Measurements from ENCODE around the gene JAZF1.

Gene JAZF1

DNA sequence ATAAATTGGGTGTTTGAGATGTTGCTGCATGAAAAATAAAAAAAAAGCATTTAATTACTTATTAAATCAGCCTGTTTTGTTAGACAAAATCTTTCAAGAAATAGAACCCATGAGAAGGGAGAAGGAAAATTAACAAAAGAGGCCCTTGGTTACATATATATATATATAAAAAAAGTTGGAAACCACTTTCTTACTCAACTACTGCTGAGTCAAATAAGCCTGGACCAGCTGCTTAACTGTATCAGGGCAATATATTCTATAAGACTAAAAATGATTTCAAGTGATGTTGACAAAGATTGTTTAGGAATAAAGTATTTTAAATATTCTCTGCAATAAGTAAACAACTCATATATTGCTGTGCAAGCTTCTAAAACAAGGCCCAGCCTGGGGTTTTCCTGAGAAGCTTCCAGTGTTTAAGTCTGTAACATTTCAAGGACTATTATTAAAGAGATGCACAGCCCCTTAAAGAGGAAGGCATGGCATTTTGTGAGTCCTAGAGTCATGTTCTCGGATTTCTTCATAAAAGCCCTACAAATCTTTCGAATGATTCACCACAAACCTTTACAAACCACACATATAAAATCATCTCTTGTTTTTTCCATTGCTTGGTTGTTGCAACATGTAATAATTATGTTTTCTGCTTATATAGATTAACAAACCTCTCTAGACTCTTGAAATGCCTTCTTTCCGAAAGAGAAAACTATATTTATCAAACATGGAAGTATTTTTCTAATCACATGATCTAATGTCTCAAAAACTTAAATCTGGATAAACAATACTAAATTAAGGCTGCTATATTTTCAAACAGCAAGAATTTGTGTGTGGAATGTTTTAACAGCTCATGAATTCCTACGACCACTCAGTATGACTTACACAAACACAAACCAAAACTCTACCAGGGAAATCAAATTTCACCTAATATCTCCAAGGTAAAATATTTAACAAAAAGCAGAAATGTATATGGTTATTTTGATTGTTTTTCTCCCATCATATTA, 14.3 kb downstream of the JAZF1 start:
- no peak for DNase-seq (ENCODE audit: low spot score)

DNA sequence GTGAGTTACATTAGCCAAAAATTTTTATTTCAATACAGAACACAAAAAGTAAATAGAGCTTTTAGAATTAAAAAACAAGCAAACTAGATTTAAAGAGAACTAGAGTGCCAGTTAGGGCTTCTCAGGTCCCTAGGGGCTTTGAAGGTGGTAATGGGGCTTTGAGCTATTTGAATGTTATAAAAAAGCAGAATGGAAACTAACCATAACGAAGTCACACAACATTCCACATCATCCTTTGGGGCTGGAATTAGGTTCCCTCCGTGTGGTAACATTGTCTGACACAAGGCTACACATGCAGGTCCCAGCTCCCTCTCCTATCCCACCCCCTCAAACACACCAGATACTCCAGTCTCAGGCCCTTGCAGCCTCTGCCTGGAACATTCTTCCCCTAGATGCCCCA, 15.3 kb downstream of the JAZF1 start:
- DNase-seq (ENCODE audit: low spot score) = no peak

DNA sequence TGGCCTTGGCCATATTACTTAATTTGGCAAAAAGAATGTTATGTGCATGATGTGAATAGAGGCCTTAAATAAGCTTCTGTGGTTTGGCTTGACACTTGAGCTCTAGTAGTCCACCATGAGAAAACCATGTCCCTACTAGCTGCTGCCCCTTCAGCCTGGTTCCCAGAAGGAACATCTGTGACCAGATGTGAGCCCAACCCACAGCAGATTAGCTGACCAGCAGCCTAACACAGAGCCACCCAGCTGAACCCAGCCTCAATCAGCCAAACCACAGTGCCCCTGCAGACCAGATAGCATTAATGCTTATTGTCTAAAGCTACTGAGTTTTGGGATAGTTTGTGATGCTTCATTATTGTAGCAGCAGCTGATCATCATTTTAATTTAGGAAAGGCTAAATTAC, 16.6 kb downstream of the JAZF1 start:
- no peak for DNase-seq (ENCODE audit: low spot score)

DNA sequence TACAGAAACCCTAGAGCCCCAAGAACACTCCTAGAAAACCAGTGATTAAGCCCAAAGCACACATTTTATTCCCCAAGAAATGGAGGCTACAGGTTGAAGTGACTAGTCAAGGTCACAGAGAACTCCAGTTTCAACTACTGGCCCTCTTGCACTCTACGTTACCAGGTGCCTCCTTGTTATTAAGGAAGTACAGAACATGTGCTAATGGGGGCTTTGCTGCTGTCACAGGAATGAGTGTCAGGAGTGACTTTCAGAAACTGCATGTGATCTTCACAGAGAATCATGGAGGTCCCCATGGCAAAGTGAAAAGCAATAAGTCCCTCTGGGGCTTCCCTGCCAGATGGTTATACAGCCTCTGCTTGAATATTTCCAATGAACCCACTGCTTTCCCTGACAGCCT, 19.3 kb downstream of the JAZF1 start:
- DNase-seq (ENCODE audit: low spot score) = no peak

DNA sequence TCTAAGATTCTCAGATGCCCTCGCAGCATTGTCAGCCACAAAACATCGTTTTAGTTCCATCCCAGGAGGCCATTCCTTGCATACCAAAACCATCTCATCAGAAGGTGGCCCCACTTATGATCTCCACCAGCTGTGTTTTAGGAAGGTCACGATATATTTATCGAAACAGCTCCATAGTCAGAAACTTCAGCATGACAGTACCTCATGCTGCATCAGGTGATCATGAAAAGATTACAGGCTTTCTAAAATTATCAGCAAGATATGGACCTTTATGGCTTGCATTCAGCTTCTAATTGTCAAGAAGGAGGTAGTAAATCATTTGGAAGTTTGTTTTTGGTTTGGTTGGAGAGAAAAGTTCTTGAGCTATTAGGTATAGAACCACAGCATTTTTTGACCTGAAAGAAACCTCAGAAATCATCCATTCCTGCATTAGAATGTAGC, 20.0 kb downstream of the JAZF1 start:
- no peak for DNase-seq (ENCODE audit: low spot score)

DNA sequence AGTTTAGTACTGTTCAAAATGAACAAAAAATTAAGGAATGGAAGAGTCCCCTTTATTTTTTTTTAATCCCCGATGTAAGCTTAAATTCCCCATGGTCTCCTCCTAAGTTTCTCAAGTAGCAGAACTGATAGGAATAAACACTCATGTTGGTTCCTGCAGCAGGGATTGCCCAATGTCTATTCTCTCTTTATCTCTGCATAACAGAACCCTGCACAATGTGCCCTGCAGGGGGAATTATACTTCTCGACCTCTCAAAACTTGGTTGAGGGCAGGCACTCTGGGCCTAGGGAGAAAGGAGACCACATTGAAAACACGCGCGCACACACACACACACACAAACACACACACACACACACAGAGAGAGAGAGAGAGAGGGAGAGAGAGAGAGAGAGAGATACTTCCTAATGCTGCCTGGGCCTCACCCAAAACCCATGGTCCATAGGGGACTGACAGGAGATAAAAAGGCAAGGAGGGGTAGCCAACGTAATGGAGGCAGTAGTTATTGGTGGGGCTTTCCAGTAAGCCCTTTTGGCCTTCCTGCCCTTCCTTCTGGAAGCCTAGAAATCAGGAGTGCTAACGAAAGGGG, 22.7 kb downstream of the JAZF1 start:
- DNase-seq (ENCODE audit: low spot score) = peak; percentile 59

DNA sequence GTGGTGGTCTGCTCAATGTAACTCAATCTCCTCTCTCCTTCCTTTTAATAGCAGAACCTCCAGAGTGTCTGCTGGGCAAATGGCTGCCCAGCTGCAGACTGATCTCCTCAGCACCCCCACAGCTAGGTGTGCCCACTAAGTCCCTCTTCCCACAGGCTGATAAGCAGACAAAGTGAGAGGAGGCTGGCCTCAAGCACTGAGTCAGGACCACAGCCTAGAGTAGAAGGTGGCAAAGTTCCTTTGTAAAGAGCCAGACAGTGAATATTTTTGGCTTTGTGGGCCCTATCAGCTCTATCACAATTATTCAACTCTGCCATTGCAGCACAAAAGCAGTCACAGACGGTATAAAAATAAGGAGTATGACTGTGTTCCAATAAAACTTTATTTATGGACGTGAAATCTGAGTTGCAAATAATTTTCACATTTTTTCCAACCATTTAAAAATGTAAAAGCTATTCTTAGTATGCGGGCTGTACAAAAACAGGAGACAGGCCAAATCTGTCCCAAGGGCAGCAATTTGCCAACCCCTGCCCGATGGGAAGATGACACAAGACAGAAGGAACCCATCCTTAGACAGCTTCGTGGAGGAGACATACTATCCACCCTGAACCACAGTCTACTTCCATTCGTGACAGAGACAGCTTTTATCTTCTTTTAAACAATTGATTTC, 23.4 kb downstream of the JAZF1 start:
- no peak for DNase-seq (ENCODE audit: low spot score)

DNA sequence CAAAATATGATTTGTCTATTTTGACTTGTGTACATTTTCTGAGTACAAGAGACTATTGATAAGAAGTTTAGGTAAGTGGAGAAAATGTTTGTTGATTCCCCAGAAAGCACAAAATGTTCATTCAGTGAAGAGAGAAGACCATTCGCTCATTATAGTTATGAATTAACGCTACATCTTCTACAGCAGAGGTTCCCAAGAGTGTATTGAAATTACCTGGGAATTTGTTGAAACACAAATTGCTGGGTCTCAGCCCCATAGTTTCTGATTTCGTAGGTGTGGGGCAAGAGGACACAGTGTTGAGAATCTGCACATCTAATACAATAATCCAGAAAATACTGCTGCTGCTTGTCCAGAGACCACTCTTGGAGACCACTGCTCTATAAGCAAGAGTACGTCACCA, 24.2 kb downstream of the JAZF1 start:
- no peak for DNase-seq (ENCODE audit: low spot score)

DNA sequence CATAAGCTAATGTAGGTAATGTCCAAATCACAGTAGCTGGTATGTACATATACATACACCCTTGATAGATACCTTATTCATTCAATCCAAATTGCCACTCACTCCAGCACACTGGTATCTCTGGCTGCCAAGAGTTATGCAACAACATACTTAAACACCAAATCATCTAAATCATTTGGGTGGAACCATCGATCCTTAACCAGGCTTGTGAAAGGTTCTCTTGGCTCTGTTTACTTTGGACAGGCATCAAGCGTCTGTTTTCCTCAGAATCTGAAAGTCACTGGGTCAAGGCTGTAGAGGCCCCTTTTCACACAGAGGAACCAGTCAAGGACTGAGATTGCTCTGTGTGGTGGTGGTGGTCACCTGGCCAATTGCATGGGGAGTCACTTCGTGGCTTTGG, 24.6 kb downstream of the JAZF1 start:
- DNase-seq (ENCODE audit: low spot score) = no peak

DNA sequence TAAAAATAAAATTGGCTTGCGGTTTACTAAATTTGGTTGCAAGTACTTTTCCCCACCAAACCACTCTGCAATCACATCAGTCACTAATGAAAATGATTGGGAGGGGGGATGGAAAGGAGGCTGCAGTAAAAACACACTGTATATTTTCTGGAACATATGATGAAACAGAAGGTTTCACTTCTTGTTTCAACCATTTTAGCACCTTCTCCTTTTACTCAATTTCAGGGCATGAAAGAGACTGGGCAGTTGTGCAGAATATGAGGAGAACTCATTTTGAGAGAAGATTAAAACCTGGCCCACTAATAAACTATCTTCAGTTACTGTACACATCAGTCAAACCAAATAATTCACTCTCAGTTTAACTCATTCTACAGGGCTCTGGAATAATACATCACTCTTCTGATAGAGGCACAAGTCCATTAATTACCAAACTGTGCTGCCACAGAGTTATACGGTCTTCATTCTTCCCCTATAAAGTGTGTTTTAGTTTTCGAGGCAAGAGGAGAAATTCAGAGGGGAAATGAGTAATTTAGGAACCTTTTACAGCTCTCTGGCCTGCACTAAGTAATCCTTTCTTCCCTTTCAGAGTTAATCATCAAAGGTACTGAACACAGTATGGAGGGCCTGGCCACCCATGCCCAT, 25.5 kb downstream of the JAZF1 start:
- no peak for DNase-seq (ENCODE audit: low spot score)

DNA sequence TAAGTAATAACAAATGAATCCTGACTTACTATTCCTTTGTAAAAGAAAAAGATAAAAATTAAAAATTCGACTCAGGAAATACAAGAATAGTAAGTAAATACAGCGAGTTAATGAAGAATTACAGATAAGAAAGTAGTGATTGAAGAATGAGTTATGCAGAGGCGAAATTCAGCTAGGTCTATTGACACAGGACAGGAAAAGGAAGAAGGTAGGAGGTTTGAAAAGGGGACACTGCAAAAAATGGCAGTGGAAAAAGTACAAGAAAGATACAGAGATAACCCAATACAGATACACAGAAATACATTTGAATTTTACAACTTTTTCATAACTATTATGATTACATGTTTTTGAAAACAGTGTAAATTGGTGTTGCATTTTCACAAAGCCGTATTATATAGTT, 28.0 kb downstream of the JAZF1 start:
- DNase-seq (ENCODE audit: low spot score) = no peak

DNA sequence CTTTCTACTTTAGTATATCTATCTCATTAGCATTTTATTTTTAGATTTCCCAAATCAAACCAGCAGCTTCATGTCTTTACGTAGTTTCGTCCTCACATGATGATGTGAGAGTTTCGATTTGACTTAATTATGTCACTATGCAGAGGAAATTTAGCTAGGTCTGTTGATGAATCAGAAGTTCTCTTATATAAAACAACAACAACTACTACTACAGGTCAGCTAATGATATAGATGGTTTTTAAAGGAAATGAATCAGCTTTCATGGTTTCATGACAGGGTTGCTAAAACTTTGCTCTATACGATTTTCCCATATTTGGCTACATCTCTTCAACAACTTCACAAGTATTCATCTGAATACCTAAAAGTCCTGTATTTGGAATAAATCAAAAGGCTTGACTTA, 28.6 kb downstream of the JAZF1 start:
- no peak for DNase-seq (ENCODE audit: low spot score)

DNA sequence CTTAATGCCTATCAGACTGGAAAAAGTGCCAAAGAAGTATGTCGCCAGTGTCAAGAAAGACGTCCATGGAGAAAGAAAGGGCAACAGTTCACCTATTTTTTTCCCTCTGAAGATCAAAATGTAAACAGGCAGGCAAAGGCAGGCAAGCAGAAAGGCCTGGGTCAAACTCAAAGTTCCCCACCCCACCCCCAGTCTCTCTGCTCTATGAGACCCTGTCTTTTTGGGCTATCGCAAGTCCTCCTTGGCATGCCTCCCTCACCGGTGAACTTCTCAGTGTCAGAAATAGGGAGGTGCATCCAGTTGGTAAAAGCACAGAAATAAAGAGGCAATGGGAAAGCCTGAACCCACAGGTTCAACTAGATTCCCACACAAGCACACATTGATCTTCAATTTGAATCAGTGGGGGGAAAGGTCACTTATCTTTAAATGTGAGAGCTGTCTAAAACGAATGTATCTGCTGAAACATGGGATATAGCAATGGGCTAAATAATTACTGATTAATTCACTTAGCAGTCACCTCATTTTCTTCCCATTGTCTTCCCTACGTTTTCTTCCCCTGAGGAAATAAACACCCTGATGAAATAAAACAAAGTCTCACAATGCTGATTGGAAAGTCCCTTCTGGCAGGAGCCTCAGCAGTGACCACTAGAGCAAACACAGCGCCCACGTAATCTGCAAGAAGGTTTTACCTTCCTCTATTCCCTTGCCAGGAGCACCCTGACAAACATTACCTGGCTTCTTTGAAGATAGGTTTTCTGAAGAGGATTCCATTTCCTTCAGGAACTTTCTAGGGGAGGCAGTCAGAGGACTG, 31.1 kb downstream of the JAZF1 start:
- DNase-seq (ENCODE audit: low spot score) = no peak

DNA sequence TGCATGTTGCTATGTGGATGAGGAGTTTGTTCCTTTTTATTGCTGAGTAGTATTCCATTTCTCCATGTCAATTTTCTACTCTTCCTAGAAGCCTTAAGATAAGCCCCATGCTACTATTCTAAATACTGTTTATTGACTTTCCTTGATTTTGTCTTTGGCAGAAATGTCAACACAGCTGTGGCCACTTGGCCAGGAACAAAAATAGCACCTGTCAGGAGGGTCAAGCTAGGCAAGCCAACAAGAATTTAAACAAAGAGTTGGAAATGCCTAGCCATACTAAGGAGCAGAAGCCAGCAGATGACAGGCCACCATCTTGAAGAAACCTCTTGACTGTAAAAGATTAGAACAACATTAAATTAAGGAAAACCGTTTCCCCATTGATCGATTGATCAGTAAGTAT, 34.7 kb downstream of the JAZF1 start:
- DNase-seq (ENCODE audit: low spot score) = no peak

DNA sequence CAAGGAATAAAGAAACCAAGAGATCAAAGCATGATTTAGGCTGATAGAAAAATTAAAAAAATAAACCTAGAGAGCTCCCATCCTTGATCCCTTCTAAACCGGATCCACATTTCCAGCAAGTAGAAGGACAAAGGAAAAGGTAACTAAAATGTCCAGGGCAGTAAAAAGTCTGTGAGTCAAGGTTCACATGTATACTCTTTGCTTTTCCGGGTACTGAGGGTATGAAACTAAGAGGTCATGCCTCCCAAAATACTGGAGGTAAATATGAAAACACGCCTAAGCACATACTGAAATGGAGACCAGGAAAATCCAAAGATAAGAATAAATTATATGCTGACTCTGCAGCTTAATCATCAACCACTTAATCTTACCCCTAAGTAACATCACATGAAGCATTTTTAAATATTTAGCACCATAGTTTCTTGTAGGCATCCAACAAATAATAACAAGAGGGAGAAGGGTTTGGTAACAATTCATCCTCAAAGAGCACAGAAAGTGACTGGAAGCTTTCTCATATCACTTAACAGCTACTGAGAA, 35.4 kb downstream of the JAZF1 start:
- DNase-seq (ENCODE audit: low spot score) = no peak

DNA sequence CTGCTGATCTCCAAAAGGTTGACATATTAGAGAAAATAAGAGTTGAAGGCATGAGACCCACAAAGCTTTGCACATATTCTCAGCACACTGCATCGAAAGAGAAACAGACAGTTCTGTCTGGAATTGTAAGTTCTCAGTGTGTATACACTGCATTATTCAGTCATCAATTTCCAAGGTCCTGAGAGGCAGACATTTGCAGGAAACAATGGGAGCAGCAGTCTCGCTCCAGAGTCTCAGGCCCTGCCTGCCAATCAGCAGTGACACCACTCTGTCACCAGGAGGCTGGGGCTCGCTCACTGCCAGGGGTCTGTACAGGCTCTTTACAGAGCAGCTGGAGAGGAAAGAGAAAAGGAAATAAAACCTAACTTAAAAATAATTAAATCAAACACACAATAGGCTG, 36.3 kb downstream of the JAZF1 start:
- no peak for DNase-seq (ENCODE audit: low spot score)

DNA sequence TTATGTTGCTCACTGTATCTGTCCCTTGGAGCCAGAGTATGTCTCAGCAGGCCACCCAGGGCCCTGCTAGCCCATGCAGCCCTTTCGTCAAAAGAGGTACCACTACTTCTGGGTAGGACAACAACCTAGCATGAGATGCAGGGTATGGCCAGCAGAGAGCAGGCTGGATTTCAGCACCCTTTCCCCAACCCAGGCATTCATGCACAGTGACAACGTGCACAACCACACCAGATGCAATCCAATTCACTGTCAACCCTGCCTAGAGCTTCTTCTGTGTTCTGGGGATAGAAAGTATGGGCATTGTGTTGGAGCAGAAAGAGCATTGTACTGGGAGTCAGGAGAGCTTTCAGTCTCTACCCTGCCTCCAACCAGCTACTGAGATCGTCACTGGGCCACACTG, 37.9 kb downstream of the JAZF1 start:
- no peak for DNase-seq (ENCODE audit: low spot score)

DNA sequence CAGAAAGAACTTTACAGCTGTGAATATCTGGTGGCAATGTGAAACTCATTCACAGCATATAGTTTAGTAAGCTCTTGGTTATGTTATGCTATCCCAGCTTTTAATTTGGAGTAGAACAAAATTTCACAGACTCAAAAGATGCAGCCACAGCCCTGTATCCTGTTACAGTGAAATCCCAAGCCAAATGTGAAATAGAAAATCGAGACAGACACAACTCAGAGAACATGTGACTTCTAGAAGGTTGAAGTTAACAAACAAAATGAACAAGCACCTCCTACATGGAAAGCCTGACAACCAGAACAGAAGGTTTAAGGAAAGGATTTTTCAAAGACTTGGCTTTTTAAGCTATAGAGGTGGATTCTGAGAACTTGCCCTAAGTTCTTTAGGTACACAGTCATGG, 39.6 kb downstream of the JAZF1 start:
- no peak for DNase-seq (ENCODE audit: low spot score)

DNA sequence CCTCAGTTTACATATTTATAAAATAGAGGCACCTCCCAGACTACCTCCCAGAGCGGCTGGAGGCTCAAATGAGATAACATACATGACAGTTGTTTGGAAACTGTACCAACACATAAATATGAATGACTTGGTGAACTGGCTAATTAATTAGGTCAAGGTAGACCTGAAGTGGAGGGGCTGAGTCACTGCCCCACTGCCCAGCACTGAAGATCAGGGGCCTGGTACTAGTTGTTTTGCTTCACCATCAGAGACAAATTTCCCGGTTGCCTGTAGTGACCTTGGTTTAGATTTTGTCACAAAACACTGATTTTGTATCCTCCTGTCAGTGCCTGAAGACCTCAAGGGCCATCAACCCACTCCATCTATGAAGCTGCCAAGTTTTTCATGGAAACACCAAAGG, 41.8 kb downstream of the JAZF1 start:
- DNase-seq (ENCODE audit: low spot score) = no peak

DNA sequence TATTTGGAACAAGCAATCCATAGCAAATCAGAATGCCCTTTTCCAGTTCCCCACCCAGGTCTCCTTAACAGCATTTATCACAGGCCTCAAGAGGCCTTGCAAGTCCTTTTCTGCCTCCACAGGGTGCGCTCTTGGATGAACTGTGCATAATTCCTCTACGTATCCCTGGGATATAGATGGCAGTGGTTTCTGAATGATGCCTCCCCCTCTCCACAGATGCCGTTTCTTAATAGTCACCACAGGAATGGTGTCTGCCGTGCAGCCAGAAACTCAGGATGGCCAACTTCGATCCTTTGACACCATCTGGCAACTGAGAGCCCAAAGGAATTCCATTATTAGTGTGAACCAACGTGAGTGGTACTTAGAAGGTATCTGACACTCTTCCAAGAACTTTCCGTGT, 43.1 kb downstream of the JAZF1 start:
- no peak for DNase-seq (ENCODE audit: low spot score)

DNA sequence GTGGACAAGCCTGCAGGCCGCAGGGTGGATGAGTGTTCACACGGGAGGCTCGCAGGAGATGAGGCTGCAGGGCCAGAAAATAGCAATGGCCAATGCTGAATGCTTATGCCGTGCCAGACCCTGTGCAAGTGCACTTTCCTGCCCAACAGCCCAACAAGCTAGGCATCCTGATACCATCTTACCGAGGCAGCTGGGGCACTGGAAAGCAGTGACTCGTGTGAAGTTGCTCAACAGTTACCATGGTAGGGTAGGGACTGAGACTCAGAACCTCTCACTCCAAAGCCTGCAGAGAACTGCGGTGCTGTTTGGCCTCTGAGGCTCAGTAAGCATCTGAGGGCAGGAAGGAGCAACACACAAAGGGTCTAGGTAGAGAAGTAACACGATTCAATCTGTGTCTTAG, 43.7 kb downstream of the JAZF1 start:
- no peak for DNase-seq (ENCODE audit: low spot score)

All from hematopoietic multipotent progenitor cell treated with erythropoietin and hydrocortisone succinate and interleukin-3 and kit ligand, for 15 days (in vitro differentiated cells).